ENCODE results near the gene FFAR2.

The FFAR2 gene

GRCh38 chr19:35427187-35427586, 20.9 kb upstream of the FFAR2 start:
- no peak for DNase-seq

- DNase-seq = no peak
These were observed 18.2 kb upstream of the FFAR2 start for GRCh38 chr19:35429698-35430408.

- no peak for DNase-seq
These were observed 17.5 kb upstream of the FFAR2 start for GRCh38 chr19:35430409-35431144.

- no peak for DNase-seq
These were observed 16.8 kb upstream of the FFAR2 start for GRCh38 chr19:35431145-35431807.

GRCh38 chr19:35432911-35433310, 15.1 kb upstream of the FFAR2 start:
- no peak for DNase-seq

- no peak for DNase-seq
These were observed 14.6 kb upstream of the FFAR2 start for GRCh38 chr19:35433448-35433847.

- DNase-seq = no peak
These were observed 12.2 kb upstream of the FFAR2 start for GRCh38 chr19:35435896-35436295.

- DNase-seq = peak; percentile 48
These were observed 11.3 kb upstream of the FFAR2 start for GRCh38 chr19:35436477-35437405.

GRCh38 chr19:35437406-35437951, 10.6 kb upstream of the FFAR2 start:
- no peak for DNase-seq

GRCh38 chr19:35438096-35438495, 10.0 kb upstream of the FFAR2 start:
- DNase-seq = no peak

- DNase-seq = no peak
These were observed 9.5 kb upstream of the FFAR2 start for GRCh38 chr19:35438527-35438926.

GRCh38 chr19:35439921-35440320, 8.1 kb upstream of the FFAR2 start:
- no peak for DNase-seq

- no peak for DNase-seq
These were observed 6.0 kb upstream of the FFAR2 start for GRCh38 chr19:35442091-35442490.

- DNase-seq = no peak
These were observed 3.3 kb upstream of the FFAR2 start for GRCh38 chr19:35444735-35445134.

GRCh38 chr19:35445826-35446593, 2.0 kb upstream of the FFAR2 start:
- DNase-seq = peak; percentile 34

- DNase-seq = no peak
These were observed 1.4 kb downstream of the FFAR2 start for GRCh38 chr19:35449359-35450043.

- DNase-seq = peak; percentile 68
These were observed 3.5 kb downstream of the FFAR2 start for GRCh38 chr19:35451338-35452096.

- DNase-seq = no peak
These were observed 6.6 kb downstream of the FFAR2 start for GRCh38 chr19:35454663-35455062.

- no peak for DNase-seq
These were observed 7.7 kb downstream of the FFAR2 start for GRCh38 chr19:35455616-35456201.

- DNase-seq = no peak
These were observed 9.1 kb downstream of the FFAR2 start for GRCh38 chr19:35457173-35457572.
